Esophagus muscularis mucosa (tissue), 4 donors: ENCODE data around the gene ZNF407.

ENCODE experiments used
- EP300 ChIP-seq: sonication (generic); formaldehyde crosslinking; IDR thresholded peaks from one replicate; pipeline ENCODE4 v1.6.1; 2017; ENCODE audit warnings: antibody characterized with exemption
- POLR2A ChIP-seq: fragments of 450-650 bp; IDR thresholded peaks from one replicate; pipeline ENCODE4 v1.6.1; 2017; ENCODE audit warnings: antibody characterized with exemption, moderate library complexity, mild to moderate bottlenecking, low read depth
- POLR2AphosphoS5 ChIP-seq, 2 donors: sonication (generic); formaldehyde crosslinking; IDR thresholded peaks; one replicate each; pipeline ENCODE4 v1.6.1; 2017; ENCODE audit warnings: antibody characterized with exemption in 2 of 2
- TF ChIP-seq, protein P1 (sequence below), 3 experiments: fragments of 200-600 bp in 2 of 3; fragments of 450-650 bp in 1 of 3; sonication (generic) in 2 of 3; IDR thresholded peaks; one replicate each; pipeline ENCODE4 v1.5.1; 2017 to 2019; ENCODE audit warnings: antibody characterized with exemption in 3 of 3, mild to moderate bottlenecking in 2 of 3, moderate library complexity in 1 of 3

- TF ChIP-seq, protein P1, sequence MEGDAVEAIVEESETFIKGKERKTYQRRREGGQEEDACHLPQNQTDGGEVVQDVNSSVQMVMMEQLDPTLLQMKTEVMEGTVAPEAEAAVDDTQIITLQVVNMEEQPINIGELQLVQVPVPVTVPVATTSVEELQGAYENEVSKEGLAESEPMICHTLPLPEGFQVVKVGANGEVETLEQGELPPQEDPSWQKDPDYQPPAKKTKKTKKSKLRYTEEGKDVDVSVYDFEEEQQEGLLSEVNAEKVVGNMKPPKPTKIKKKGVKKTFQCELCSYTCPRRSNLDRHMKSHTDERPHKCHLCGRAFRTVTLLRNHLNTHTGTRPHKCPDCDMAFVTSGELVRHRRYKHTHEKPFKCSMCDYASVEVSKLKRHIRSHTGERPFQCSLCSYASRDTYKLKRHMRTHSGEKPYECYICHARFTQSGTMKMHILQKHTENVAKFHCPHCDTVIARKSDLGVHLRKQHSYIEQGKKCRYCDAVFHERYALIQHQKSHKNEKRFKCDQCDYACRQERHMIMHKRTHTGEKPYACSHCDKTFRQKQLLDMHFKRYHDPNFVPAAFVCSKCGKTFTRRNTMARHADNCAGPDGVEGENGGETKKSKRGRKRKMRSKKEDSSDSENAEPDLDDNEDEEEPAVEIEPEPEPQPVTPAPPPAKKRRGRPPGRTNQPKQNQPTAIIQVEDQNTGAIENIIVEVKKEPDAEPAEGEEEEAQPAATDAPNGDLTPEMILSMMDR (IDR thresholded peaks at IDR 0.05): no peak
- TF ChIP-seq POLR2A (no peak), POLR2AphosphoS5 (IDR thresholded peaks at IDR 0.05) (no peak), EP300 (no peak)
Measured at GRCh38 chr18:74665905-74666304, 68.2 kb downstream of the ZNF407 start.
